GM12892 (cell line): Measurements from ENCODE around the gene SBF1.

ENCODE experiments used
- POLR2A ChIP-seq: IDR thresholded peaks from 2 replicates; pipeline ENCODE4 v1.6.1; 2011; ENCODE audit warnings: low read depth, low read length, control low read depth
- POLR2AphosphoS5 ChIP-seq: IDR thresholded peaks from 2 replicates; pipeline ENCODE4 v1.6.1; 2011; ENCODE audit warnings: low read depth, low read length, control low read depth

- no peak for TF ChIP-seq POLR2AphosphoS5
- TF ChIP-seq POLR2A: no peak; the same call in 1 of the 2 replicates
Observed at GRCh38 chr22:50519151-50519550, 44.3 kb upstream of the SBF1 start.
